Stimulated activated CD8-positive, alpha-beta memory T cell treated with anti-CD3 and anti-CD28 coated beads, Interleukin-15, amount 100 ng/mL, for 4 hours (primary cell): Measurements from ENCODE around the gene SETDB2.

ENCODE experiments used
- DNase-seq, 2 donors: peaks; one replicate each; pipeline ENCODE4 v3.0.0-alpha.2; 2020; ENCODE audit warnings: low read depth in 2 of 2

Gene SETDB2

GRCh38 chr13:49533011-49533410 is 88.9 kb downstream of the SETDB2 start:
- DNase-seq, result no peak

GRCh38 chr13:49533591-49534269 is 89.7 kb downstream of the SETDB2 start:
- DNase-seq, result no peak

DNA sequence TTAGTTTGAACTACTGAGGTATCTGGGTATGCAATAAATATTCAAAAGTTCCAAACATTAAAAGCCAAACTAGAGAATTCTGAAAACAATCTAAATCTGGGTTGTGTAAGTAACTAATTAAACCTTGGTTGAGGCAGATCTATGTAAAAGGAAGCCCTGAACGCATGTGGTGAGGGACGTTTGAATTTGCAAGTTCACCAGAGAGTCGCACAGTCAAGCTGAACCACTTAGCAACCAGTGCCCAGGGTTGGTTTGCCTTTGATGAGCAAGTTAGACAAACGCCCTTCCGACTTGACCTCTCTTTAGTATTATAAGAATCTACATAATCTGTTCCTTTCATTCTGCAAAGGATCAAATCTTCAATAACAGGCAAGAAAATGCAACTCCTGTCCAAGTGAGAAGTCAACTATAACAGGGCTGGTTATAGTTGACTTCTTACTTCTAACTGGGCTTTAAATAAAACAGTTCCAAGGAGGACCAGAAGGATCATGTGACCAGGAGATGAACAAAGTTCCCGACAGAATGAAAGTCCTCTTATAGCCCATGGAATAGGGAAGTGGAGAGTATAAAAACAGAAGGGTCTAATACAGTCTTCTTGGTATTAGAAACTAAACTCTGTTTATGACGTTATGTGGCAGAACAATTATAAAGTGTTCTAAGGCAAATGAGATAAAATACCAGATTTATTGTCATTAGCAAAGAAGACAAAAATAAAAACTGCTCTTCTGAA is 92.2 kb downstream of the SETDB2 start:
- no peak for DNase-seq

GRCh38 chr13:49538404-49538803 is 94.3 kb downstream of the SETDB2 start:
- DNase-seq, result no peak

- no peak for DNase-seq
Observed at GRCh38 chr13:49539313-49539712, 95.2 kb downstream of the SETDB2 start.

- no peak for DNase-seq
Observed at GRCh38 chr13:49539746-49540145, 95.7 kb downstream of the SETDB2 start.

- DNase-seq, result no peak
Observed at GRCh38 chr13:49540552-49540951, 96.5 kb downstream of the SETDB2 start.

- no peak for DNase-seq
Observed at GRCh38 chr13:49543656-49544055, 99.6 kb downstream of the SETDB2 start.
